Measurements from ENCODE around the gene SLC7A6OS.

The SLC7A6OS gene

DNA sequence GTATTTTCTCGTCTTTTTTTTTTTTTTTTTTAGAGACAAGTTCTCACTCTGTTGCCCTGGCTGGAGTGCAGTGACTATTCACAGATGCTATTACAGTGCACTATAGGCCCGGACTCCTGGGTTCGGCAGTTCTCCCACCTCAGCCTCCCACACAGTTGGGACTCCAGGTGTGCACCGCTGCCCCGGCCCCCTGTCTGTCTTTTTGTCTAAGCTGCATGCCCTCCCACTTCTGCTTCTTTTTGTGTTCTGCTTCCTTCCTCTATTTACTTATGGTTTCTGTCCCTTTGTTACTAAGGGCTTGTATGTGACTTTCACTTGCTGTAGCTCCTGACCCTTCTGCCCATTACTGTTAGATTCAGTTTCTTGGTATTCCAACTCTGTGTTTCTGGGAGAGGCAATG is 25.9 kb downstream of the SLC7A6OS start:
- DNase-seq: peak in 1 of 10 donors; percentile 39

DNA sequence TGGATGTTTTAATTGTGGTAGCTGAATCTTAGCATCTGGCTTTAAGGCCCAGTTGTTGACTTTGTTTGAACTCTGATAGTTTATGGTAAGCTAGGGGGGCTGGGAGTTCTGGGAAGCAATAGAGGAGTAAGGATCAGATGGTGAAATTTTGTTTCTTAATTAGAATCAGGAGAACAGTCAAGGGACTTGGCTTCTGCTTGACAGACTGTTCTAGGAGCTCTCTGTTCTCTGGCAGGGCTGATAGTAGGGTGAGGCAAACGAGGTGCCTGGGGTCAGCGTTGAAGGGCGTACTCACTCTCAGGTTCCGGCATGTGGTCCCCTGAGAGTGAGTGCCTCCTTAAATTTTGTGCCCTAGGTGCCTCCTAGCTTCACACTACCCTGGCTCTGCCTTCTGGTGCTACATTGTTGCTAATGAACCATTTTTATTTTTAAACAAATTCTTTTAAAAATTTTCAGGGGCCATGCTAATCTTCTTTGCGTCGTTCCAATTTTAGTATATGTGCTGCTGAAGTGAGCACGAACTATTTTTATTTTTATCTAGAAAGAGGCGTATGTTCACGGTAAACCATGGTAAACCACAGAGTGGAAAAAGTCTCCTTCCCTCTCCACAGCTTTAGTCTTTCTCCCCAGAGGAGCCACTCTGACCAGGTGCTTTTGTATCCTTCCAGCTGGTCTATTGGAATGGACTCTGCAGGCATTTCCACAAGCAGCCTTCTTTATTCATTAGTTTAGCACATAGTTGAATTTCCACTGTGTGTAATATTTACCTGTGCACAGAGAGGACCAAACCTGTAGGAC is 26.7 kb downstream of the SLC7A6OS start:
- DNase-seq: peak in 1 of 10 donors; percentile 54
- intact Hi-C loops (cut with DNase I): no loop called here

More for the DNA sequence above, 25.9 kb downstream of the SLC7A6OS start:
- intact Hi-C loops (cut with DNase I): no loop called here

DNA sequence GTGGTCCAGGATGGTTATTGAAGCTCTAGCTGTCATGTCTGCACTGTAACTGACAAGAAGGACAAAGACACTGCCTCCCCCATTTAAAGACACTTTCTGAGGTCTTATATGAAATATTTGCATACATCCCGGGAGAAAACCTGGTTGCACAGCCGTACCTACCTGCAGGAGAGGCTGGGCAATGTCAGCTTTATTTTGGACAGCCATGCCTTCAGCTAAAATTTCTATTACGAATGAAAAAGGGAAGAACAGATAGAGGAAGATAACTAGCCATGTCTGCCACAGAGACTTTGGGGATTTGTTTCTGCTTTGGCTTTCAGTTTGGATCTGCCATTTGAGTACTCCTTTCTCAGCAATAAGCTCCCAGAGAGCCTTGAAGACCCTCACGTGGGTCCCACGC is 27.4 kb downstream of the SLC7A6OS start:
- intact Hi-C loops (cut with DNase I): no loop called here
- peak in 1 of 10 donors; percentile 24 for DNase-seq

DNA sequence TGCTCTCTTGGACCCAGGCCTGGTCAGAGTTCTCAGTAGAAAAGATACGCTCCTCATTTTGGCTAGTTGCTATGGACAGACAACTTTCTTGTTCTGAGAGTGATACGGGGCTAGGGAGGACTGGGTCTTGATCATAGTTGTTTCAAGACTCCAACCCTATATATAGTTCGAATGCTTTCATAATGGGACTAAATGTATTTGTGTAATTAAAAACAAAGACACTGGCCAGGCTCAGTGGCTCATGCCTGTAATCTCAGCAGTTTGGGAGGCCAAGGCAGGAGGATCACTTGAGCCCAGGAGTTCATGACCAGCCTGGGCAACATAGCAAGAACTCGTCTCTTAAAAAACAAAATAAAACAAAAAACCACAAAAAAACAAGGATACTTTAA is 28.7 kb downstream of the SLC7A6OS start:
- DNase-seq: no peak
- intact Hi-C loops (cut with DNase I): no loop called here

DNA sequence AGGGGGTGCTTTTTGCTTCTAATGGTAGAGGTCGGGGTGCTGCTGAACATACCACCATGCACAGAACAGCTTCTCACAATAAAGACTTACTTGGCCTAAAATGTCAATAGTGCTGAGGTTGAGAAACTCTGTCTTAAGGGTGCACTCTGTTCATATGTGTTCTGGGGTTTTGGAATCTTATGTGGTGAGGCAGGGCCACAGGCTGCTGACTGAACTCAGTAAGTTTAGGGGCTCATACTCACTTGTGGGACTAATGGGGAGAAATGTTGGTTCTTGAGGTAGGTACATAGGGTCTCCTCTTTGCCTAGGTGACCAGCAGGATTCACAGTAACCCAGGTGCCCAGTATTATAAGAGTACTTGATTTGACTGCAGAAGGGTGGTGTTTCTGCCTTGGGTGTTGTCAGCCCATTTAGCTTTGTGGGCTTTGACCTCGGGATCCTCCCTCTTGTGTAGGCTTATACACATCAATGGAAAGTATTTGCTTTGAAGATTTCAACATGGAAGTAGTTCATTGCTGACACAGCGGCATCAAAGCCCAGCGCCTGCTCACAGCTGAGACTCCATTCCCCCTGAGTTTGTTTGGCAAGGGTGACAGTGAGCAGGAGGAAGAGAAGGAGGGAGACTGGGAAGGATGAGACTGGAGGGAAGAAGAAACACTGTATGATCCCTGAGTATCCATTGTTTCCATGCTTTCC is 29.2 kb downstream of the SLC7A6OS start:
- intact Hi-C loops (cut with DNase I): no loop called here
- DNase-seq: peak in 1 of 10 donors; percentile 28

DNA sequence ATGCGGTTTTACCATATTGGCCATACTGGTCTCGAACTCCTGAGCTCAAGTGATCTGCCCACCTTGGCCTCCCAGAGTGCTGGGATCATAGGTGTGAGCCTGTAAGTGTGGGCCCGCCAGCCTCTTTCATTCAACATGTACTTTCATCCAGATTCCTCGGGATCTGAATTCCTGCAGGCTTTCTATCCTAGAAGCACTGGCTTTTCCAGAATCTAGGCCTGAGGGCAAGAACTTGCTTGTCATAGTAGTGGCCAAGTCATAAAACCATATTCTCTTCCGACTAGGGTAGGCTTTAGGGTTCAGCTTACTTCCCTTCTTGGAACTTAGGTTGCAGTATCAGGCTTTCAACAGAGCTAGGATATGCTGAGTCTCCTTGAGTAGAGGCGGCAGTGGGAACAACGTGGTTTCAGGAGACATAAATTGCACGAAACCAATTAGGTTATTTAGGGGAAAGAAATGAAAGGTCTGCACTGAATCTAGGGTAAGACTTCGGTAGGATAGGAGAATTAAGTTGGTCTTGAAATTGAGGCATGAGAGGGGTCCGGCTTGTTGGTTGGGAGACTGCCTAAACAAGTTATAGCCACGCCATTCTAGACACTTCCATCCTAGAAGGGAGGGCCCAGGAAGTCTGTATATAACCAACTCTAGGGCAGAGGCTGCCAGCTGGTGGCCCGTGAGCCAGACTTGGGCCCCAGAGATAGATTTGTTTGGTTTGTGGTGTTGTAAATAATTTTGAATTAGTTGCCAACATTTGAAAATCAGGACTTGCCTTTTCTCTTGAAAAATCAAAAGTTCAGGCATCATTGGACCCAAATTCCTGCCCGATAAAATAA is 30.8 kb downstream of the SLC7A6OS start:
- intact Hi-C loops (cut with DNase I): no loop called here
- DNase-seq: peak in 1 of 10 donors; percentile 29

DNA sequence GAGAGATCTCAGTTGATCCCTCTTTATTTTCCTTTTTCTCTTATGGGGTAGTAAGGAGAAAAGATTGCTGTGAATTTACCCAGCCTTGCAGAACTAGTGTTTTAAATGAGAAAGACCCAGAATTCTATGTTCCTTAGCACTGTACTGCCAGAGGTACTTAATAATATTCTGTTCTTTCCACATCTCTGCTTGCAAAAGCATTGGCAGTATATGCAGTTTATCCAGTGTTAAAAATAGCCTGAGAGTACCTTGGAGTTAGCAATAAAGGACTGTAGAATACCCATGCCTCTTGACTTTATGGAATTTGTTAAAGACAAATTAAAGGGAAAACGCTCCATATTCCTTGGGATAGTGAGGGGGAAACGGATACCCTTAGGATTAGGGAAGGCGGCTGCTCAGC is 34.5 kb downstream of the SLC7A6OS start:
- intact Hi-C loops (cut with DNase I): no loop called here
- DNase-seq: no peak

DNA sequence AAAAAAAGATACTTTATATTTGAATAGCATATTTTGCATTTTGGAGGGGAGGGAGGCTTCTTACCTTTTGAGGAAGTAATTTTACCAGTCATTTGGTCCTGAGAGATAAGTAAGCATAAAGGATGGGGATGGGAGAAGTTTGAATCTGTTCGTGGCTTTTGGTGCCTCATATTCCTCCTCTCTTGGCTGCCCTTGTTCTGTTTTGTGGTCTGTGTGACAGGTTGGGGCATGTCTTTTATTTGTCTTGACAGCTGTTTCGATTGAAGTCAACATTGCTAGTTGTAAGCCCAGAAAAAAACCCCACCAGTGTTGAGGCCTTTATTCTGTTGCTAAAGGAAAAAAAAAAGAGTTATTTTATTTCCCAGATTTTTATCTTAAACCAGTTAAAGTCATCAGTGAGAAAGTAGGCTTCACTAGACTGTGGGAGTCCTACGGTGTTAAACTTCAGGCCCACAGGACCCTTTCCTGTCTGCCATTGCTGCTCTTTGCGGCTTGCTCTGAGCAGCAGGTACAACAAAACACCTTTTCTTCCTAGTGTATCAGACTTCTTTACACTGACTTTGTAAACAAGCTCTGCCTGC is 35.0 kb downstream of the SLC7A6OS start:
- intact Hi-C loops (cut with DNase I): no loop called here
- DNase-seq: peak in 1 of 10 donors; percentile 6

DNA sequence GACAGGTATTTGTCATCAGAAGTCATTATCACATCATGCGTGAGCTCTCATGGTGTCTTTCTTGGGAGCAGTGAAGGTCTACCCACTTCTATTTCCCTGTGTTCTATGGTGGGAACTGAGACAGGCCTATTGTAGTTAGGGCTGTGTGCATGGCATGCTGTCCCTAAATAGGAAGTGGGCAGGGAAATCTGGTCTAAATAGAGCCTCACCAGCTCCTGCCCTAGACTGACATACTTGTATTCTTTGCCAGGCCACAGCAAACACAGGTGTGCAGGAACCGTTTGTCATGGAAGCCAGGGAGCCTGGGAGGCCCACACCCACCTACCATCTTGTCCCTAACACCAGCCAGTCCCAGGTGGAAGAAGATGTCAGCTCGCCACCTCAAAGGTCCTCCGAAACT is 36.3 kb downstream of the SLC7A6OS start:
- intact Hi-C loops (cut with DNase I): no loop called here
- no peak for DNase-seq

DNA sequence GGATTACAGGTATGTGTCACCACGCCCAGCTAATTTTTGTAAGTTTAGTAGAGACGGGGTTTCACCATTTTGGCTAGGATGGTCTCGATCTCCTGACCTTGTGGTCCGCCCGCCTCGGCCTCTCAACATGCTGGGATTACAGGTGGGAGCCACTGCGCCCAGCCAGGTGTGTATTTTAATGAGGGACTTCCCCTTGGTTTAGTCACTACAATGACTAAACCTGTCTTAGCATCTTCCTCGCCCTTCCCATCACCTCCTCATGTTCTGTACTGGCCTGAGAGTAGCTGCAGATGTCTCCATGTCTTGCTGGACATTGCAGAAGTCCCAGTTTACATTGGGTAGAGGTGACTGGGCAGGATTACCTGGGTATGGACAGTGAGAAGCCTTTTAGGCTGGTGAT is 36.9 kb downstream of the SLC7A6OS start:
- intact Hi-C loops (cut with DNase I): no loop called here
- peak in 1 of 10 donors; percentile 30 for DNase-seq

DNA sequence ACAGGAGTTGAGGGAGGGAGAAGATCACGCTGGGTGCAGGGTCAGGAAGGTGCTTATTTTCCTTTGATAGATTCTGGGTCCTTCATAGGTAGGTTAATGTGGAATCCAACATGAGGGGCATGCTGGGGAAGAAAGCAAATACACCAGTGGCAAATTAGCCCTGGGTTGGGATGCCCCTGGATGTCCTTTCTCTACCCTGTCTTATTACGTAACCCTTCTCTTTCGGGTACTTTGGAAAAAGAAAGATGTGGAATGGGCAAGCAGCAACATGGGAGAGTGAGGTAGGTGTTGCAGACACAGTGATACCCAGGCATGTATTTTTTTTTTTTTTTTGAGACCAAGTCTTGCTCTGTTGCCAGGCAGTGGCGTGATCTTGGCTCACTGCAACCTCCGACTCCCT is 37.3 kb downstream of the SLC7A6OS start:
- intact Hi-C loops (cut with DNase I): no loop called here
- peak in 1 of 10 donors; percentile 30 for DNase-seq

DNA sequence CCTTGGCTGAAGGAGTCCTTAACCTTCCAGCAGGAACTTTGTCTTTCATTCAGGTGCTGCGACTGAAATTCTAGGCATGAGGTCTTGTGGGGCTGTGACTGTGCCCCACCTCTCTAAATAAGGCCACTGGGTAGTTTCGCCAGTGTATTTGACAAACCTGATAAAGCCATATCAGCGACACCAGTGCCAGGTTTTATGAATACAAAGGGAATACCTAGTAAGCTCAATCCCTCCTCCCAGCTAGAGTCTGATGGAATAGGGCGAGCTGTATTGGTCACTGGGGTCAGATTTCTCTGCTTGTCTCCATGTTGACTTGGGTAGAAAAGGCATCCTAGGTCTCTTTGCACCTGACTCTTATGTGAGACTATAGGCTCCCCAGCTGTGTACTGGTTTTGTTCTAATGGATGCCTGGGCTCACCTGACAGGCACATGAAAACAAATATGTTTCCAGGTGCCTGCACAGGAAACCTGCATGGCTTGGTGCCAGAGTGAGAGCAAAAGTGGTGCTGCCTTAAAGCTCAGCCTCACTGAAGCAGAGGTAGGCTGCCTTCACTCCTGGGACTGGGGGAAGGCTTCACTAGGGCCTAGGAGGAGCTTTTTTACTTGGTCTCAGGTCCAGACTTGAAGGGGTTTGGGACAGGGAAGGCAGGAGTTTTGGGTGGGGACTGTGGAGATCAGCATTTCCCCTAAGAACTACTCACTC is 38.1 kb downstream of the SLC7A6OS start:
- intact Hi-C loops (cut with DNase I): no loop called here

DNA sequence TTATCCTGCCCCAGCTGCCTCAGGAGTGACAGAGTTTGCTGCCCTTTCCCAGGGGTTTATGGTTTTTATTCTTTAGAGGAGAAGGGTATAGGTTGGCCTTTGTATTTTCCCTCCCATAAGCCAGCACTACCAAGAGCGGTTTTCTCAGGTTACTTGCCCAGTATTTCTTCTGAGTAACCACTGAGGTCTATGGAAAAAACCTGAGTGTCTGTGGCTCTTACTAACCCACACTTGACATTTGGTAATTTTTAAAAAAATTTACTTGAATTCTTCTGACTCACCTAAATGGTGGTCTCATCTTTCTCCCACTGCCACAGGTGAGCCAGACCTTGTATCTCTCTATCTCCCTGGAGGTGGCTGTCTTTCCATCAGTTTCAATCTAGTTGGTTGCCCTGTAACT is 40.4 kb downstream of the SLC7A6OS start:
- intact Hi-C loops (cut with DNase I): no loop called here

More for the DNA sequence above, 38.1 kb downstream of the SLC7A6OS start:
- peak in 1 of 10 donors; percentile 17 for DNase-seq

DNA sequence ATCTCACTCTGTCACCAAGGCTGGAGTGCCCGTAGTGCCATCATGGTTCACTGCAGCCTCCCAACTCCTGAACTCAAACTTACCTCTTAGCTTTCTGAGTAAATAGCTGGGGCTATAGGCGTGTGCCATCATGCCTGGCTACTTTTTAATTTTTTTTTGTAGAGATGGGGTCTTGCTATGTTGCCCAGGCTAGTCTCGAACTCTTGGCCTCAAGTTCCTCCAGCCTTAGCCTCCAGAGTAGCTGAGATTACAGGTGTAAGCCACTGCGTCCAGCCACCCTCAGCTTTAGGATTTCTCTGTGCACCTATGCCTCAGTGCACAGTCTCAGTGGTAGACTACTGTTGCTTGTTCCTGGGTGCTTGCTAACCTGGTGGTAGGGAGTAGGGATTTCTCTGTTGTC is 41.0 kb downstream of the SLC7A6OS start:
- intact Hi-C loops (cut with DNase I): loop anchor here (5.0 kb wide), 1 partner anchor 43 kb away; the partner anchor contains the start of genes PRMT7 and SLC7A6OS
- DNase-seq: no peak

More for the DNA sequence above, 40.4 kb downstream of the SLC7A6OS start:
- DNase-seq: no peak

DNA sequence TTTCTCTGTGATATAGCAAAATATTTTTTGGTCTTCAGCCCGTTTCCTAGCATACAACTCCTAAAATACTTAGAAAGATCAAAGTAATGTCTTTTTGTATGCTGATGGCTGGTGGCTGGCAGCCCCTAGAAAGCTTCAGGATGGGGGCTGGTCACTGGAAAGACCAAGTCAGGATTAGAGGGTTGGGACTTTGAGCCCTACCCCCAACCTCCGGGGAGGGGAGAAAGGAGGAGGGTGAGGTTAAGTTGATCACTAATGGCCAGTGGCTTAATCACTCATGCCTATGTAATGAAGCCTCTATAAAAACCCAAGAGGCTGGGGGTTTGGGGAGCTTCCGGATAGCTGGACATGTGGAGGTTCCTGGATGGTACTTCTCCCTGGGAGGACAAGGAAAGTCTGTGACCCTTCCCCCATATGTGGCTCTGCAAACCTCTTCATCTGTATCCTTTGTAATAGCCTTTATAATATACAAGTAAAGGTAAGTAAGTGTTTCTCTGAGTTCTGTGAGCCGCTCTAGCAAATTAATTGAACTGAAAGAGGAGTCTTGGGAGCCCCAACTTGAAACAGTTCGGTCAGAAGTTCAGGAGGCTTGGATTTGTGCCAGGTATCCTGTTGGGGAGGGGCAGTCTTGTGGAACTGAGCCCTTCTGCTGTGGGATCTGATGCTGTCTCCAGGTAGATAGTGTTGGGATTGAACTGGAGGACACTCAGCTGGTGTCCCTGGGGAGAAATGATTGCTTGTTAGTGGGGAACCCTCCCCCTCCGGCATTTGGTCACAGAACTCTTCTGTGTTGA is 42.9 kb downstream of the SLC7A6OS start:
- DNase-seq: no peak
- intact Hi-C loops (cut with DNase I): loop anchor here (5.0 kb wide), 1 partner anchor 44 kb away; the partner anchor contains the start of genes PRMT7 and SLC7A6OS

DNA sequence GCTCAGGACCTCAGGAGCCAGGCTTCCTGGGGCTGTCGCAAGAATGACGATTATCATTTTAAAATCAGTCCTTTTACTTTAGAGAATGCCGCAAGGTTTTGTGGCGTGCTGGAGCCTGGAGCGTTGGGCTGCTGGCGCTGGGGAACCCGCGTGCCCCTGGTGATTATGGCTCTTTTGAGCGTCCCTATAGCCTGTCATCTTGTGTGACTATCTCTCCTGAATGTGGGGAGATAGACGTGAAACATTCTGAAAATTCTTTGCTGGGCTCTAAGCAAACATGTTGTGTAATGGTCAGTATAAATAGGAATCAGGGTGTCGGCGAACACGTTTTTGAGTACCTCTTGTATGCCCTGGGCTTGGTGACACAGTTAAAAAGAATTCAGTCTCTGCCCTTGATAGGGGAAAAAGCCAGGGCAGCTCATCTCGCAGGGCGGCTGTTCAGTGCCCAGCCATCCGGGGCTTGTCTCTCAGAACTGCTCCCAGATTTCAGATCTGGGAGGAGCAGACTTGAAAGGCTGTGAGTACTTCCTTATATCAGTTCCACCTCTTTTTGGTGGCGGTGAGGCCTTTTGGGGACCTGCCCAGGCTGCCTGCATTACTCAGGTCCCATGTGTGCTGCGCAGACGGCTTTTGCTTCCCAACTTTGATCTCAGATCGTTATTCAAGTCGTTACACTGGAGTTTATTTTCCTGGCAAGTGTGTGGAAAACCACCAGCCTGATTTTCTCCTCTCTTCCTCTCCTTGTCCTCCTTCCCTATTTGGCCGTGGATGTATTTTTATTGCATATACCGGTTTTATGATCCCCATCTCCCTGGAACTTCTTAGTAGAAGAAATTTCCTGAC is 45.4 kb downstream of the SLC7A6OS start:
- intact Hi-C loops (cut with DNase I): loop anchor here (5.0 kb wide), 1 partner anchor 47 kb away; the partner anchor contains the start of genes PRMT7 and SLC7A6OS
- peak in 1 of 10 donors; percentile 24 for DNase-seq

DNA sequence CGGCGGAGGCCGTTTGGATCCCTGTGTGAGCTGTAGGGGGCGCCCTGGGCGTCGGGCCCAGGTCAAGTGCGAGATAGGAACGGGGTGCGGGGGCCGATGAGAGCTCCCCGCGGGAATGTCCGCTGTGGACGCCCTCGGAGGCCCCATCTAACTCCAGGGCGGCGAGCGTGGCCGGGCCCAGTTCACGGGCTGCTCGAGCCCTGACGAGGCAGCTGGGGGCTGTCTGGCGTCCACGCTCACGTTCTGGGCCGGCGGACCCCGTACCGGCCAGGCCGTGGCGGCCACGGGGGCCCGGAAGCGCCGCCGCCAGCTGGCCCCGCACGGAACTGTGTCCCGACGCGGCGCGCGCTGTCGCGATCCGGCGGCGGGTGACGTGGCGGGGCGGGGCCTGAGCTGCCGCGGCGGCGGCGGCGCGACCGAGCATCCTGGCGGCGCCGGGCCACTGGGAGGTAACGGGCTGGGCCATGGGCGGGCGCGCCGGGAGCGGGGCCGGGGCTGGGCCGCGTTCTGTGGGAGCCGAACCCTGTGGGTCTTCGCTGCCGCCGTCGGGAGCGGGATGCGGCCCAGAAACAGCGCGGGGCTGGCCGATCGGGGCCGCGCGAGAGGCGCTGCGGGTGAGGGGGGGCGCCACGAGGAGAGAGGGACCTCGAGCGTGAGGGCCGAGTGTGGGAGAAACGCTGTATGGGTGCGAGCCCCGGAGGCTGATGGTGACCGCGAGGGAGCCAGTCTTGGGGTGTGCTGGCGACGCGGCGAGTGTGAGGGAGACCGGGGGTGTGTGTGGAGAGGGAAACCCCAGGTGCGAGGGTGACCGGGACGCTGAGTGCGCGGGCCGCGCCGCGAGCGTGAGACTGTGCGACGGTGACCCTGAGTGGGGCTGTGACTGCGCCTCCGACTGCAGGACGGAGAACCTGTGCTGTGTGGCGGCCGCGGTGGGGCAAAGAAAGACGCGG is 46.3 kb downstream of the SLC7A6OS start, which contains the start of gene SLC7A6:
TSS of gene SLC7A6 (plus strand) at position 399 of the 950 bp plus-strand sequence. CDS start 10,201 bp downstream, outside the sequence.
- intact Hi-C loops (cut with DNase I): loop anchor here (5.0 kb wide), 1 partner anchor 48 kb away; the partner anchor contains the start of genes PRMT7 and SLC7A6OS
- peak; percentile 56 to 96 (median 70) for DNase-seq

All from posterior cingulate gyrus (tissue), 11 donors.